Activated CD8-positive, alpha-beta T cell treated with anti-CD3 and anti-CD28 coated beads, Interleukin-2, amount 10 ng/mL, durations not matched to agents 7 days and 5 days (primary cell): ENCODE data around the gene RPF1. TPM values are rescaled to one million over a fixed set of nuclear protein-coding genes. Genes with fewer than 3 reads are reported as not detected.
"Not testable (repeated sequence)": the region's sequence is repeated elsewhere in the genome, so short reads cannot be mapped to it uniquely, and the experiment has no call there.

Source experiments
- ATAC-seq: fragments of 150-1000 bp; cut with Tn5 transposase; one replicate; pipeline ENCODE4 v1.10.0; 2021; ENCODE audit warnings: moderate library complexity
- CTCF ChIA-PET: fragments of 350-600 bp; sonication (Branson Sonifier 250); formaldehyde crosslinking; loops from one replicate; lab custom pipeline; 2021; ENCODE audit warnings: antibody characterized with exemption; lab: Charles Lee
- POLR2A ChIA-PET: fragments of 350-600 bp; sonication (Branson Sonifier 250); formaldehyde crosslinking; loops from one replicate; lab custom pipeline; 2021; ENCODE audit warnings: antibody characterized with exemption; lab: Charles Lee
- DNase-seq: peaks from one replicate; pipeline ENCODE4 v3.0.0-alpha.2; 2020
- H3K27ac Mint-ChIP-seq: one replicate; pipeline ENCODE4 v1.8.0; 2021; ENCODE audit warnings: mild to moderate bottlenecking, mixed read lengths
- H3K27me3 Mint-ChIP-seq: one replicate; pipeline ENCODE4 v1.8.0; 2021; ENCODE audit warnings: low read depth, mixed read lengths
- H3K36me3 Mint-ChIP-seq: one replicate; pipeline ENCODE4 v1.8.0; 2021; ENCODE audit warnings: low read depth, mixed read lengths
- H3K4me1 Mint-ChIP-seq: one replicate; pipeline ENCODE4 v1.8.0; 2021; ENCODE audit warnings: low read depth, mixed read lengths
- H3K4me3 Mint-ChIP-seq: one replicate; pipeline ENCODE4 v1.8.0; 2021; ENCODE audit warnings: mild to moderate bottlenecking, mixed read lengths
- H3K9me3 Mint-ChIP-seq: one replicate; pipeline ENCODE4 v1.8.0; 2022; ENCODE audit warnings: mixed read lengths; ENCODE audit not compliant: insufficient read depth
- total RNA-seq, 2 experiments: library from RNA; stranded (reverse); gene quantifications; one replicate each; pipeline ENCODE4 v1.2.3, GENCODE V29; 2021

The RPF1 gene, protein sequence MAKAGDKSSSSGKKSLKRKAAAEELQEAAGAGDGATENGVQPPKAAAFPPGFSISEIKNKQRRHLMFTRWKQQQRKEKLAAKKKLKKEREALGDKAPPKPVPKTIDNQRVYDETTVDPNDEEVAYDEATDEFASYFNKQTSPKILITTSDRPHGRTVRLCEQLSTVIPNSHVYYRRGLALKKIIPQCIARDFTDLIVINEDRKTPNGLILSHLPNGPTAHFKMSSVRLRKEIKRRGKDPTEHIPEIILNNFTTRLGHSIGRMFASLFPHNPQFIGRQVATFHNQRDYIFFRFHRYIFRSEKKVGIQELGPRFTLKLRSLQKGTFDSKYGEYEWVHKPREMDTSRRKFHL
- 10 to 100 TPM; 41.6 to 44.1 TPM for total RNA-seq

DNA sequence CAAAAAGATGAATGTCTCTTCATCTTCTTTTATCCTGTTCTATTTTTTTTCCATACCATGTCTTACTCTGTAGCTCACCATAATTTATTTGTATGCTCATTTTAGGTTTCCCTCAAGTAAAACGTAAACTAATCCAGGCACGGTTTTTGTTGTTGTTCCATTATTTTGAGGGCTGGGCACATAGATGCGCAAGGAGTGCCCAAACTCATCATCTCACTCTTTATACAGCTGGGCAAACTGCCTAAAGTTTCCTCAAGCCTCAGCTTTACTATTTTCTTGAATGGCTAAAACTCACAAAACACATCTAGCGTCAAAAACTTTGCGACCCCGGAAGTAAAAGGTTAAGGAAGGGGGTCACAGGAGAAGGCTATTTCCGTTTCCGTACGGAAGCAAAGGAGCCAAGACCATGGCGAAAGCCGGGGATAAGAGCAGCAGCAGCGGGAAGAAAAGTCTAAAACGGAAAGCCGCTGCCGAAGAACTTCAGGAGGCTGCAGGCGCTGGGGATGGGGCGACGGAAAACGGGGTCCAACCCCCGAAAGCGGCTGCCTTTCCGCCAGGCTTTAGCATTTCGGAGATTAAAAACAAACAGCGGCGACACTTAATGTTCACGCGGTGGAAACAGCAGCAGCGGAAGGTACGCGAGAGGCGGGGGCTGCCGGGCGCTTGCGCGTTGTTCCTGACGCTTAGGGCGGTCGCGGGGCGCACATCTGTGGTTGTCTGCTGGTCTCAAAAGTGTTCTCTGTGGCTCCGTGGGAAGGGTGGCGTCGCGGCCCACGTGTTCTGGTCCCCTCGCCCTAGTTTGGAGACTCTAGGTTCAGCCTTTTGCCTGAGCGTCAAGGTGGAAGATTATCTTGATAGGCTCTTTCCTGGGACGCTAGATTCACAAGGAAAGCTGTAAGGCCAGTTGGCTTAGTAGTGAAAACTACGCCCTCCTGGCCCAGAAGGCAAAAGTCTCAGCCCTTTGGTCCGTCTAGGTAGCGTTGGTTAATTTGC is at the start of gene RPF1:
TSS of gene RPF1 (plus strand) at position 391 of the 993 bp plus-strand sequence. CDS start at position 407, 16 bp downstream.
- H3K4me1 Mint-ChIP-seq, result peaks cover 32% of the 10 kb centered on the region
- peaks cover 43% of the 10 kb centered on the region for H3K36me3 Mint-ChIP-seq
- ATAC-seq (peak; percentile 98), DNase-seq (peak; percentile 84)
- CTCF ChIA-PET, result interaction anchor here (0.8 to 3.4 kb wide), 10 partner anchors 11 to 335 kb away, joined by 3 to 16 read pairs (median 6); partner anchors contain the start of genes CTBS, GNG5, PRKACB and SPATA1
- peaks cover 10% of the 10 kb centered on the region for H3K9me3 Mint-ChIP-seq
- POLR2A ChIA-PET, result interaction anchor here (0.6 to 5.2 kb wide), 13 partner anchors 9 to 791 kb away, joined by 3 to 43 read pairs (median 3); partner anchors contain the start of genes CTBS, GNG5, PRKACB and SPATA1
- peak within 1 kb of the TSS; percentile 99 for H3K27ac Mint-ChIP-seq
- peak within 1 kb of the TSS; percentile 99 for H3K4me3 Mint-ChIP-seq
- H3K27me3 Mint-ChIP-seq, result peaks cover 20% of the 10 kb centered on the region

DNA sequence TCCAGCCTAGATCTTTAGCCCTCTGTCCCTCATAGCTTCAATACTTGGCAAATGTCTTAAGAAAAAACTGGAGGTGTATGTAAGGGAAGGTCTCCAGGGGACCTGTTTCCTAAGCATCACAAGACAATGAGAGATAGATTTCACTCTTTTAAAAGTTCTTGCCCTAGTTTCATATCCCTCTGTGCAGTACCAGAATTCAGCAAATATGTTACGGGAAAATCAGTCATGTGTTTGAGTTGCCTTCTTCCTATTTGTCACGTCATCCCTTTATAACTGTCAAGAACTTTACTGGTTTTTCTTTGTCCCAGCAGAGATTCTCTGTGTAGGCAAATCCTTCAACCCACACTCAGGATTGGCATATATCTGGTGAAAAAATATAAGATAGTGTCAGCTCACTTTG is 48.5 kb upstream of the RPF1 start:
- ChIA-PET POLR2A (no interaction called here), CTCF (interaction anchor here (0.6 to 9.1 kb wide), 3 partner anchors 286 to 718 kb away, joined by 3 to 177 read pairs (median 3); partner anchors contain the start of gene PRKACB)
- DNase-seq (no peak), ATAC-seq (no peak)
- Mint-ChIP-seq H3K4me3 (no peak overlapping the region), H3K9me3 (no peaks in the 10 kb centered on the region), H3K27ac (no peak overlapping the region), H3K36me3 (no peaks in the 10 kb centered on the region), H3K27me3 (no peaks in the 10 kb centered on the region), H3K4me1 (peaks cover 10% of the 10 kb centered on the region)

DNA sequence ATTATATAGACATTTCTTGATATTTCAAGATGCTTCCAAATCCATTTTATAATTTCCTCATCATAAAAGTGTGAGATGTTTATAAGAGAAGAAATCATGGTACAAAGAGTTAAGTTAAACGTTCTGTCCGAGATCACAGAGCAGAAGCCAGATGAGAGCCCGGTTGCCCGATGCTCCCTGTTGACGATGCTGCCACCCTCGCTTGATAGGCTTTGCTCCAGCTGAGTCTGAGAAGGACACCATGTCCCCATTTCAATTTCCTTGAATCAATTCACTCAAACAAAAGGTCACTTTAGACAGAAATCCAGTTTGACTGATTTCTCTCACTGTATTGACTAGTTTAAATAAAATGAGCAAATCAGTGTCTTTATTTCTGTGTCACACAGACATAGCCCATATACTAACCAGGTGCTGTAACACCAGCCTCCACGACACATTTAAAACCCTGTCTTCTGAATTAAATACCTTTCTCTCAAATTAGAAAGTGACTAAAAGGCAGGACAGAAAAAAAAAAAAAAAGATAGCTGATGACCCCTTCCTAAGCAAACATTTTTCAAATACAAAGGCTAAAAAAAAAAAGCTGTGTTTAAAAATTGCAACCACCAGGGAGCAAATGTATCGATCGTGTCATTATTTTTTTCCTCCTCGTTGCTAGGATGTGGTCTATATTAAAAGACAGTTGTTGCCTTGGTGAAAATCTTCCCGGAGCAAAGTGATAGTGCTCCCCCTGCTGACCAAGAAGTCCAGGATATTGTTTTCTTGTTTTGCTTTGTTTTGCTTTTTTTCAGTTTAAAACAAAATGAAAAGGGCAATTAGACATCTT is 45.6 kb upstream of the RPF1 start:
- DNase-seq (peak; percentile 80), ATAC-seq (peak; percentile 74)
- Mint-ChIP-seq H3K27me3 (no peaks in the 10 kb centered on the region), H3K4me3 (peak overlapping the region; percentile 66), H3K9me3 (no peaks in the 10 kb centered on the region), H3K27ac (peak overlapping the region; percentile 58), H3K4me1 (peaks cover 10% of the 10 kb centered on the region), H3K36me3 (no peaks in the 10 kb centered on the region)
- ChIA-PET POLR2A (interaction anchor here (0.6 to 5.4 kb wide), 9 partner anchors 29 to 292 kb away, joined by 3 to 26 read pairs (median 4); partner anchors contain the start of genes CTBS, PRKACB and SPATA1), CTCF (interaction anchor here (0.6 to 9.1 kb wide), 36 partner anchors 9 to 501 kb away, joined by 3 to 177 read pairs (median 4); partner anchors contain the start of genes CTBS, GNG5, PRKACB and RPF1)

DNA sequence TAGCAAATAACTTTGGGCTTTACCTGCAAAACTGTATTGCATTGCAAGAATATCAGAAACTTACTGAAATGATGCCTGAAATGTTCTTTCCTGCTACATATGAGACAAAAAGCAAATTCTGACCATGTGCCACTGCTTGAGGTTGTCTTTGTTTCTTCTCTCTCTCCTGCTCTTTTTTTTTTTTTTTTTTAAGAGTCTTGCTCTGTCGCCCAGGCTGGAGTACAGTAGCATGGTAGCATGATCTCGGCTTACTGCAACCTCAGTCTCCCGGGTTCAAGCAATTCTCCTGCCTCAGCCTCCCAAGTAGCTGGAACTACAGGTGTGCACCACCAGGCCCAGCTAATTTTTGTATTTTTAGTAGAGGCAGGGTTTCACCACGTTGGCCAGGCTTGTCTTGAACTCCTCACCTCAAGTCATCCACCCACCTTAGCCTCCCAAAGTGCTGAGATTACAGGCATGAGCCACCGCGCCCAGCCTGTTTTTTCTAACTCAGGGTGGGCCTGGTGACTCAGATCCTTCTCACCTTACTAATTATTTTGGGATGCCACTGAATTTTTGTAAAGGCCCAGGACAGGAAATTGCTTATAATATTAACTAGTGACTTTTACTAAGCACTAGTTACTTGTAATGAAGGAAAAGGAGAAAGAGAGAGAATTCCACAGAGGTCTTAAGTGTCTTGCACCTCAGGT is 44.8 kb upstream of the RPF1 start:
- CTCF ChIA-PET, result interaction anchor here (0.8 to 9.1 kb wide), 25 partner anchors 9 to 502 kb away, joined by 3 to 177 read pairs (median 5); partner anchors contain the start of genes CTBS, GNG5, PRKACB and RPF1
- Mint-ChIP-seq H3K36me3 (no peaks in the 10 kb centered on the region), H3K4me3 (peak overlapping the region; percentile 66), H3K27ac (peak overlapping the region; percentile 58), H3K4me1 (peaks cover 10% of the 10 kb centered on the region), H3K27me3 (no peaks in the 10 kb centered on the region), H3K9me3 (no peaks in the 10 kb centered on the region)
- DNase-seq, result no peak
- POLR2A ChIA-PET, result interaction anchor here (0.6 to 5.4 kb wide), 7 partner anchors 29 to 290 kb away, joined by 3 to 26 read pairs (median 4); partner anchors contain the start of genes CTBS, PRKACB and SPATA1
- peak; percentile 28 for ATAC-seq

DNA sequence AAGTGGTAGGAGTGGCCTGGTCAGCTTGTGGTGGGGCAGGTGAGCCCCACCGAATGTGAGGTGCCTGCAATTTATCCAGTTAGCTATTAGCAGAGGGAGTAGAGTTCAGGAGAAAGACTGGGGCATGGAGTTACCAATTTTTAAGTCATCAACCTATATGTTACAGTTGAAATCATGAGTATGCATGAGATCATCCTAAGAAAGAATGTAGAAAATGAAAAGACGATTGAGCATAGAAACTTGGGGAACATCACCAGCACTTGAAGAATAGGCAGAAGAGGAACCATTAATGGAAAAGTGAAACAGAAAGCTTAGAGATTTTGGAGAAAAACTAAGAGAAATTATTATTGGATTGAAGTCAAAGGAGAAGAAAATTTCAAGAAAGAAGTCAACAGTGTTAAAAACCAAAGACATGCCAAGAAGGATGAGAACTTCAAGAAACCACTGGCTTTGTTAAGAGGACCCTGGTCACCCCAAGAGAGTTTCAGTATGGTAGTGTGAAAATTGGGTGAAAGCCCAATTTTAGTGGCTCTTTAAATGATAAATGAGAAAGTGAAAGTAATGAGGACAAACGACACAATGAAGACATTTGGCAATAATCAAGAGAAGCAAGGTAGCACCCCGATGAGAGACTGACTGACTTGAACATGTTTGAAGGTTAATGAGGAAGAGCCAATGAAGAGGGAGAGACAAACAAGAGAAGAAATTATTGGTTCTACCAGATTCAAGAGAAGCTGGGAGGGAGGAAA is 44.1 kb upstream of the RPF1 start:
- Mint-ChIP-seq H3K27ac (no peak overlapping the region), H3K27me3 (peaks cover 2% of the 10 kb centered on the region), H3K36me3 (no peaks in the 10 kb centered on the region), H3K4me1 (peaks cover 10% of the 10 kb centered on the region), H3K9me3 (no peaks in the 10 kb centered on the region), H3K4me3 (no peak overlapping the region)
- POLR2A ChIA-PET, result interaction anchor here (2.0 to 5.4 kb wide), 2 partner anchors 139 to 291 kb away, joined by 5 to 26 read pairs; partner anchors contain the start of genes CTBS and PRKACB
- no peak for DNase-seq
- ATAC-seq, result peak; percentile 38
- CTCF ChIA-PET, result interaction anchor here (0.8 to 9.1 kb wide), 14 partner anchors 8 to 503 kb away, joined by 3 to 177 read pairs (median 5); partner anchors contain the start of genes CTBS, GNG5, PRKACB and SPATA1

DNA sequence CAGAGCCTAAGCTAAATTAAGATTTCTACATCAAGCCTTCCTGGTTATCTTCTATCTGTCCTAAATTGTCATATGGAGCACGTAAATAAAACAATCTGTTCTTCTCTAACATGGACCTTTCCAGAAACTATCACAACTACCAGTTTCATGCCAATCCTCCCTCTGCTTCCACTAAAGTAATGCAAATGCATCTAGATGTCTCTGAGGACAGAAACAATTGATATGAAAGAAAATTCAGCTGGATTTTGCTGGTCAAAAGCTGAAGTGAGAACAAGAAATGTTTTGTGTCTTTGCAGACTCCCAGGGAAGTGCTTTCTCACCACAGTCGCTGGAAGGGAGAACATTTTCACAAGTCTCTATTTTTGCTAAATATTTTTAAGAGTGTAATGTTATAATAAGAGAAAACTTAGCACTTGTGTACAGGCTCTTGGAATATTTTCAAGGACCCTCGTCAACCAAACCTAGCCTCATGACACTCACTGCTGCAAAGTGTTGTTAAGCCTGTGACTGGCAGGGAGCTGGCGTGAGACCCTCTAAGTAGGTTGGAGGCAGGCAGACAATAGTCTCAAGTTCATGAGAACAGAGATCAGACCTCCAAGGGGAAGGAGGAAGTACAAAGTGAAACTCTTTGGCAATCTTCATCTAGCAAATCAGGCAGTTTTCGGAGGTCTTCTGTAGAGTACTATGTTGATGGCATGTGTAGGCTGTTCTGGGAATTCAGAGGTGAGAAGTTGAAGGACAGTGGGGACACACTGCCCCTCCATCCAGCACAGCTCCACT is 42.0 kb upstream of the RPF1 start:
- Mint-ChIP-seq H3K4me1 (peaks cover 13% of the 10 kb centered on the region), H3K4me3 (no peak overlapping the region), H3K27me3 (peaks cover 4% of the 10 kb centered on the region), H3K36me3 (no peaks in the 10 kb centered on the region), H3K27ac (no peak overlapping the region), H3K9me3 (no peaks in the 10 kb centered on the region)
- POLR2A ChIA-PET, result interaction anchor here (1.4 to 5.4 kb wide), 3 partner anchors 69 to 293 kb away, joined by 5 to 26 read pairs (median 18); partner anchors contain the start of genes CTBS, GNG5, PRKACB and SPATA1
- CTCF ChIA-PET, result interaction anchor here (0.9 to 9.1 kb wide), 10 partner anchors 137 to 508 kb away, joined by 3 to 177 read pairs (median 5); partner anchors contain the start of genes CTBS and PRKACB
- DNase-seq (no peak), ATAC-seq (no peak)

DNA sequence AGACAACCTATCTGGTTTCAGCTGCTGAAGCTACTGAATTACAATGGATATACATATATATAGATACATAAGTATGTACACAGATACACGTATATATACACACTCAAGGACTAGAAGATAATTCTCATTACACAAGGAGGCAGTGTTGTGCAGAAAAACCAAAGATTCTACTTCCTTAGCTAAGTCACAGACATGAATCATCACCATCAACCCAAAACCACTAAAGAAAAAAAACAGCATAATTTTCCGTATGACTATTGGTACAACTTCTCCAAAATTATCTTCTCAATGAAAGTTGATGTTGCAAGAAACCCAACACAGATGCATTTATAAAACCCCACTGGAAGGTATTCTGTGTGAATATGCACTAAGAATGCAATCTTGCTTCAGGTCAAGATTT is 36.8 kb upstream of the RPF1 start:
- H3K27ac Mint-ChIP-seq, result peak overlapping the region; percentile 59
- peaks cover 16% of the 10 kb centered on the region for H3K27me3 Mint-ChIP-seq
- CTCF ChIA-PET, result interaction anchor here (0.6 to 4.9 kb wide), 40 partner anchors 9 to 620 kb away, joined by 3 to 36 read pairs (median 5); partner anchors contain the start of genes CTBS, GNG5, PRKACB and RPF1
- peak; percentile 98 for ATAC-seq
- peaks cover 11% of the 10 kb centered on the region for H3K9me3 Mint-ChIP-seq
- peak; percentile 32 for DNase-seq
- no peaks in the 10 kb centered on the region for H3K36me3 Mint-ChIP-seq
- H3K4me1 Mint-ChIP-seq, result peaks cover 21% of the 10 kb centered on the region
- POLR2A ChIA-PET, result interaction anchor here (2.6 to 2.8 kb wide), 2 partner anchors 64 to 132 kb away, joined by 9 to 10 read pairs; partner anchors contain the start of genes CTBS, GNG5 and SPATA1
- peak overlapping the region; percentile 37 for H3K4me3 Mint-ChIP-seq

DNA sequence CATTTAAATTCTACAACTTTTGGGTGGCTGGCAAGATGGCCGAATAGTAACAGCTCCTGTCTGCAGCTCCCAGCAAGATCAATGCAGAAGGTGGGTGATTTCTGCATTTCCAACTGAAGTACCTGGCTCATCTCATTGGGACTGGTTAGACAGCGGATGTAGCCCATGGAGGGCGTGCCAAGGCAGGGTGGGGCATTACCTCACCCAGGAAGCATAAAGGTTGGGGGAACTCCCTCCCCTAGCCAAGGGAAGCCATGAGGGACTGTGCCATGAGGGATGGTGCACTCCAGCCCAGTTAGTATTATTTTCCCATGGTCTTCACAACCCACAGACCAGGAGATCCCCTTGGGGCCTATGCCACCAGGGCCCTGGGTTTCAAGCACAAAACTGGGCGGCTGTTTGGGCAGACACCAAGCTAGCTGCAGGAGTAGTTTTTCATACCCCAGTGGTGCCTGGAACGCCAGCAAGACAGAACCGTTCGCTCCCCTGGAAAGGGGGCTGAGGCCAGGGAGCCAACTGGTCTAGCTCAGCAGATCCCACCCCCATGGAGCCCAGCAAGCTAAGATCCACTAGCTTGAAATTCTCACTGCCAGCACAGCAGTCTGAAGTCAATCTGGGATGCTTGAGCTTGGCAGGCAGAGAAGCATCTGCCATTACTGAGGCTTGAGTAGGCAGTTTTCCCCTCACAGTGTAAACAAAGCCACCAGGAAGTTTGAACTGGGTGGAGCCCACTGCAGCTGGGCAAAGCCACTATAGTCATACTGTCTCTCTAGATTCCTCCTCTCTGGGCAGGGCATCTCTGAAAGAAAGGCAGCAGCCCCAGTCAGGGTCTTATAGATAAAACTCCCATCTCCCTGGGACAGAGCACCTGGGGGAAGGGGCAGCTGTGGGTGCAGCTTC is 36.1 kb upstream of the RPF1 start:
- H3K4me3 Mint-ChIP-seq, result peak overlapping the region; percentile 37
- peak overlapping the region; percentile 58 for H3K27ac Mint-ChIP-seq
- ATAC-seq, result peak; percentile 43
- peaks cover 21% of the 10 kb centered on the region for H3K4me1 Mint-ChIP-seq
- POLR2A ChIA-PET, result interaction anchor here (0.7 to 2.8 kb wide), 3 partner anchors 37 to 131 kb away, joined by 3 to 10 read pairs (median 9); partner anchors contain the start of genes CTBS, GNG5 and SPATA1
- DNase-seq, result peak; percentile 43
- H3K36me3 Mint-ChIP-seq, result not testable (repeated sequence)
- CTCF ChIA-PET, result interaction anchor here (0.6 to 4.9 kb wide), 39 partner anchors 9 to 619 kb away, joined by 3 to 36 read pairs (median 5); partner anchors contain the start of genes CTBS, GNG5, PRKACB and RPF1
- peaks cover 11% of the 10 kb centered on the region for H3K9me3 Mint-ChIP-seq
- H3K27me3 Mint-ChIP-seq, result peaks cover 17% of the 10 kb centered on the region
